Cardiac muscle cell (in vitro differentiated cells and primary cell): ENCODE results near the gene EMILIN1. TPM values are rescaled to one million over a fixed set of nuclear protein-coding genes. Genes with fewer than 3 reads are reported as not detected.

ENCODE experiments used
- DNase-seq, 2 donors: peaks; one replicate each; pipeline versions ENCODE4 v3.0.0 to v3.0.0-alpha.2; 2010 to 2017; ENCODE audit warnings: low read depth in 1 of 2, low spot score in 1 of 2
- H3K27ac ChIP-seq: fragments of 200-600 bp; sonication (generic); 2 replicates; pipeline ENCODE4 v1.5.1; 2016
- H3K27me3 ChIP-seq: fragments of 200-600 bp; sonication (generic); 2 replicates; pipeline ENCODE4 v1.6.0; 2016; ENCODE audit warnings: control low read depth
- H3K36me3 ChIP-seq: fragments of 200-600 bp; sonication (generic); 2 replicates; pipeline ENCODE4 v1.5.1; 2016; ENCODE audit warnings: control low read depth
- H3K4me1 ChIP-seq: fragments of 200-600 bp; sonication (generic); 2 replicates; pipeline ENCODE4 v1.8.1; 2017; ENCODE audit warnings: low read depth, mild to moderate bottlenecking, mixed run types
- H3K4me3 ChIP-seq: fragments of 200-600 bp; sonication (generic); 2 replicates; pipeline ENCODE4 v1.5.1; 2016; ENCODE audit warnings: mild to moderate bottlenecking
- H3K9me3 ChIP-seq: fragments of 200-600 bp; sonication (generic); 2 replicates; pipeline ENCODE4 v1.5.1; 2017; ENCODE audit warnings: low read depth, mild to moderate bottlenecking, control low read depth
- polyA plus RNA-seq: library from polyadenylated mRNA; unstranded; fragments of >200 nt; fragmentation: Nextera tagmentation; extraction: Ambion mirVana; gene quantifications from 2 replicates; pipeline ENCODE4 v1.2.1, GENCODE V29; 2016
- total RNA-seq: library from RNA; depleted of rRNA; stranded (reverse); fragments of >200 nt; gene quantifications from 2 replicates; pipeline ENCODE4 v1.2.3, GENCODE V29; 2016
- TF ChIP-seq, protein P1 (sequence below): IDR thresholded peaks from 2 replicates; pipeline ENCODE4 v1.5.1; 2012; ENCODE audit warnings: low read depth, mild to moderate bottlenecking, low read length

Gene EMILIN1
- total and polyA plus RNA-seq, 2 experiments from 2014 or later = 15.6 to 18.5 TPM

- TF ChIP-seq, protein P1, sequence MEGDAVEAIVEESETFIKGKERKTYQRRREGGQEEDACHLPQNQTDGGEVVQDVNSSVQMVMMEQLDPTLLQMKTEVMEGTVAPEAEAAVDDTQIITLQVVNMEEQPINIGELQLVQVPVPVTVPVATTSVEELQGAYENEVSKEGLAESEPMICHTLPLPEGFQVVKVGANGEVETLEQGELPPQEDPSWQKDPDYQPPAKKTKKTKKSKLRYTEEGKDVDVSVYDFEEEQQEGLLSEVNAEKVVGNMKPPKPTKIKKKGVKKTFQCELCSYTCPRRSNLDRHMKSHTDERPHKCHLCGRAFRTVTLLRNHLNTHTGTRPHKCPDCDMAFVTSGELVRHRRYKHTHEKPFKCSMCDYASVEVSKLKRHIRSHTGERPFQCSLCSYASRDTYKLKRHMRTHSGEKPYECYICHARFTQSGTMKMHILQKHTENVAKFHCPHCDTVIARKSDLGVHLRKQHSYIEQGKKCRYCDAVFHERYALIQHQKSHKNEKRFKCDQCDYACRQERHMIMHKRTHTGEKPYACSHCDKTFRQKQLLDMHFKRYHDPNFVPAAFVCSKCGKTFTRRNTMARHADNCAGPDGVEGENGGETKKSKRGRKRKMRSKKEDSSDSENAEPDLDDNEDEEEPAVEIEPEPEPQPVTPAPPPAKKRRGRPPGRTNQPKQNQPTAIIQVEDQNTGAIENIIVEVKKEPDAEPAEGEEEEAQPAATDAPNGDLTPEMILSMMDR = no peak
- no peaks in the 10 kb centered on the region for H3K4me1 ChIP-seq
- H3K9me3 ChIP-seq = no peaks in the 10 kb centered on the region
- no peaks in the 10 kb centered on the region for H3K27me3 ChIP-seq
- H3K27ac ChIP-seq = peak overlapping the region; percentile 68
- no peak for DNase-seq
- peaks cover 16% of the 10 kb centered on the region for H3K36me3 ChIP-seq
- H3K4me3 ChIP-seq = no peak overlapping the region
These were observed 36.2 kb upstream of the EMILIN1 start for GRCh38 chr2:27042159-27042661.

GRCh38 chr2:27042985-27043634 is 35.3 kb upstream of the EMILIN1 start:
- Histone ChIP-seq H3K27ac (no peak overlapping the region), H3K36me3 (peaks cover 13% of the 10 kb centered on the region), H3K4me3 (no peak overlapping the region), H3K27me3 (no peaks in the 10 kb centered on the region), H3K9me3 (no peaks in the 10 kb centered on the region), H3K4me1 (no peaks in the 10 kb centered on the region)
- DNase-seq = no peak
- TF ChIP-seq, protein P1 = no peak

- H3K4me3 ChIP-seq = peak overlapping the region; percentile 97
- TF ChIP-seq, protein P1 = no peak
- H3K36me3 ChIP-seq = peaks cover 13% of the 10 kb centered on the region
- H3K9me3 ChIP-seq = no peaks in the 10 kb centered on the region
- H3K4me1 ChIP-seq = peaks cover 9% of the 10 kb centered on the region
- H3K27ac ChIP-seq = peak overlapping the region; percentile 96
- H3K27me3 ChIP-seq = no peaks in the 10 kb centered on the region
- DNase-seq = no peak
These were observed 28.8 kb upstream of the EMILIN1 start for GRCh38 chr2:27049422-27050280.

DNA sequence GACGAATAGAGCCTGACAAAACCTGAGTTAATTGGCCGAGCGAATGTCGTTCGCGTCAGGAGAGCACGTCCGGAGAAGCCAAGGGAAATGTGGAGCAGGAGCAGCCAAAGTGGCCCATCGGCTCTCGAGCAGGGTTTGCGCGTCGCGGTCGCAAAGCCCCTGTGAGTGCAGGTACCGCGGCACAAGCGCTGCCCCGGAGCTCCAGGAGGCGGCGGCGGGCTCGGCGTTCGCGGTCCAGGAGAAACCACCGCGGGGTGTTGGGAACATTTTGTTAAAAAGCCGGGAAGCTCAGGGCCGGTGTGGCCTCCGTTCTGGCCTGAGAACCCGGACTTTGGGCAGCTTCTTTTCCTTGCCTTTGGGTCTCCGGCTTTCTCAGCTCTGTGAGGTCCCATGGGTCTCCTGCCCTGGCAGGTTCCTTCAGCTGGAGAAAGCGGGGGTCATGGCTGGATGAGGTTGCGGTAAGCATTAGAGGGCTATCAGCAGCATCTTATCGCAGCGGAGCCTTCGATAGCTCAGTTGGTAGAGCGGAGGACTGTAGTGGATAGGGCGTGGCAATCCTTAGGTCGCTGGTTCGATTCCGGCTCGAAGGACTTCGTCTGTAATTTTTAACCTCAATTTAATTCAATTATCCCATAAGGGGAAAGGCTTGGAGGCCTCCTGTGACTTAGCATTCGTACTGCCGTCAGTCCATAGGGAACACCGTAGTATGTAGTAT is 28.0 kb upstream of the EMILIN1 start:
- Histone ChIP-seq H3K9me3 (no peaks in the 10 kb centered on the region), H3K27me3 (no peaks in the 10 kb centered on the region), H3K4me1 (peaks cover 9% of the 10 kb centered on the region), H3K36me3 (peaks cover 21% of the 10 kb centered on the region), H3K27ac (peak overlapping the region; percentile 96), H3K4me3 (peak overlapping the region; percentile 97)
- TF ChIP-seq, protein P1 = peak; percentile 39
- DNase-seq = peak; percentile 90 to 92
